ENCODE data around the gene PTGIS.

The PTGIS gene

DNA sequence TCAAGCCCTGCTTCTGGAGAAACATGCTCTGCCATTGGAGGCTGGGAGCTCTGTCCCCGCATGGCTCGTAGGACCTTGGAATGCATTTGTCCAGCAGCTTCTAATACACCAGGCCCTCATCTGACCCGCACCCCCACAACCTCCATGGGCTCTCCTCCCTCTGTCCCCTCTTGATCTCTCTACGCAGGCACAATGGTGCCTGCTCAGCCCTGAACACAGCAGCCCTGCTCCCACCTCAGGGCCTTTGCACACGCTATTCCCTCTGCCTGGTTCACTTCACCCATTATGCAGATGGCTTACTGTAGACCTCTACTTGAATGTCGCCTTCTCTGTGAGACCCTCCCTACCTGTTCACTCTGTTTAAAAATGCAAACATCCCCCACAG lies 27.0 kb upstream of the PTGIS start:
- no peak overlapping the region for H3K4me3 ChIP-seq (ENCODE audit: low read depth, low read length)
- DNase-seq (ENCODE audit: low read depth): no peak
- TF ChIP-seq, protein P1, sequence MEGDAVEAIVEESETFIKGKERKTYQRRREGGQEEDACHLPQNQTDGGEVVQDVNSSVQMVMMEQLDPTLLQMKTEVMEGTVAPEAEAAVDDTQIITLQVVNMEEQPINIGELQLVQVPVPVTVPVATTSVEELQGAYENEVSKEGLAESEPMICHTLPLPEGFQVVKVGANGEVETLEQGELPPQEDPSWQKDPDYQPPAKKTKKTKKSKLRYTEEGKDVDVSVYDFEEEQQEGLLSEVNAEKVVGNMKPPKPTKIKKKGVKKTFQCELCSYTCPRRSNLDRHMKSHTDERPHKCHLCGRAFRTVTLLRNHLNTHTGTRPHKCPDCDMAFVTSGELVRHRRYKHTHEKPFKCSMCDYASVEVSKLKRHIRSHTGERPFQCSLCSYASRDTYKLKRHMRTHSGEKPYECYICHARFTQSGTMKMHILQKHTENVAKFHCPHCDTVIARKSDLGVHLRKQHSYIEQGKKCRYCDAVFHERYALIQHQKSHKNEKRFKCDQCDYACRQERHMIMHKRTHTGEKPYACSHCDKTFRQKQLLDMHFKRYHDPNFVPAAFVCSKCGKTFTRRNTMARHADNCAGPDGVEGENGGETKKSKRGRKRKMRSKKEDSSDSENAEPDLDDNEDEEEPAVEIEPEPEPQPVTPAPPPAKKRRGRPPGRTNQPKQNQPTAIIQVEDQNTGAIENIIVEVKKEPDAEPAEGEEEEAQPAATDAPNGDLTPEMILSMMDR (IDR thresholded peaks at IDR 0.05; ENCODE audit: low read depth, low read length, missing control alignments): no peak
- in situ Hi-C loops (cut with HindIII; ENCODE audit: low sequenced_read_pairs): no loop called here

DNA sequence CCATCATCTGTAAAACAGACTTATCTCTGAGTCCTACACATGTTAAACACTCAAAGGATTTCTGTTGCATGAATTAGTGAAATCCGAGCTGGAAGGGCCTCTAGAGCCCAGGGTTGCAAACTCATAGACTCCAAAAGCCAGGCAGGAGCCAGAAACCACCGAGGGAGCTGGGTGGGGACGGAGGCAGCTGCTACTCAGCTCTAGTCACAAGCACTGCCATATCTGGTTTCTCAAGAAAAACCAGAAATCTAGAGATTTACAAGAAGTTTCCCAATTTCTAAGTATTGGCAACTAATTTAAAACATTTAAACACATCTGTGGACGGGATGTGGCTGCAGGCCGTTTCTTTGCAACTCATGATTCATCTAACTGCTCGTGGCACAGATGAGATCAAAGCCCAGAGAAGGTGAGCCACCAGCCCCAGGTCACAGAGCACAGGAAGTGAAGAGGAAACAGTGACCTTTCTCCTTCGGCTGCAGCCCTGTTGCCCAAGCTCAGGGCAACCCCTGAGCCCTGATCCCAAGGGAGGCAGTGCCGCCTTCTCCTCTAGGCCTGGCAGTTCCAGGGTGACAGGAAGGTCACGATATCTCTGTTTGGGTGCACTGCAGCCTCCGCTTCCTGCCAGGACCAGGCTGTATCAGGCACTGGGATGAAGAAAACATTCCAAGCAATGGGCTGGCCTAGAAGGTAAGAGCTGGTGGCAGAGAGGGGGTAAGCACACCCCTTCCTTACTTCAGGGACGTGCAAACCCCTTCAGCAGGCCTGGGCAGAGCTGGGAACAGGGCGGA lies 26.4 kb upstream of the PTGIS start:
- no peak for DNase-seq (ENCODE audit: low read depth)
- in situ Hi-C loops (cut with HindIII; ENCODE audit: low sequenced_read_pairs): no loop called here
- TF ChIP-seq, protein P1 (IDR thresholded peaks at IDR 0.05; ENCODE audit: low read depth, low read length, missing control alignments): no peak
- no peak overlapping the region for H3K4me3 ChIP-seq (ENCODE audit: low read depth, low read length)

DNA sequence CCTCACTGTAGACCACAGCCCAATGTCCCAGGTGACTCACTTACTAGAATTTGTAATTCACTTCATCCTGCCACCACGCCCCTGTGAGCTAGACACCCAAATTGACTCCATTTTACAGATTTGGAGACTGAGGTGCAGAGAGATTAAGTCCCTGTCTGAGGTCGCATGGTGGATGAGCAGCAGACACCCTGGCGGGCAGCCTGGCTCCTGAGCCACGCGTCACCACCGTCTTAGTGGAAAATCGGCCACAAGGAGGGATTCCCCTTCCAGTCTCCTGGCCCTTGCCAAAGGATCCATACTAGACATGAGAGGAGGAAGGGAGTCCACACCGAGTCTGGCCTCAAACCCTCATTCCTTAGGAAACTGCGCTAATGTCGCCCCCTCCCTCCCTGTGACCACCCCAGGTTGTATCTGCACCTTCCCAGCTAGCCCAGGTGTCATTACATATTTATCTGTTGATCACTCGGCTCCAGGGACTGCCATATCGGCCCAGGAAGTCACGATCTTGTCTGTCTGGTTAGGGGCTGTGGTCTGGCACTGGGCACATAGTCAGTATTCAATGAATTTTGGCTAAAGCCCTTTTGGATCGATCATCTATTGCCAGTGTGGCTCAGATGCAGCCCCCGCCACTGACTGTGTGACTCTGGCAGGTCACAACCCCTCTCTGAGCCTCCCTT lies 25.7 kb upstream of the PTGIS start:
- in situ Hi-C loops (cut with HindIII; ENCODE audit: low sequenced_read_pairs): no loop called here
- no peak for DNase-seq (ENCODE audit: low read depth)
- no peak overlapping the region for H3K4me3 ChIP-seq (ENCODE audit: low read depth, low read length)
- TF ChIP-seq, protein P1 (IDR thresholded peaks at IDR 0.05; ENCODE audit: low read depth, low read length, missing control alignments): no peak

DNA sequence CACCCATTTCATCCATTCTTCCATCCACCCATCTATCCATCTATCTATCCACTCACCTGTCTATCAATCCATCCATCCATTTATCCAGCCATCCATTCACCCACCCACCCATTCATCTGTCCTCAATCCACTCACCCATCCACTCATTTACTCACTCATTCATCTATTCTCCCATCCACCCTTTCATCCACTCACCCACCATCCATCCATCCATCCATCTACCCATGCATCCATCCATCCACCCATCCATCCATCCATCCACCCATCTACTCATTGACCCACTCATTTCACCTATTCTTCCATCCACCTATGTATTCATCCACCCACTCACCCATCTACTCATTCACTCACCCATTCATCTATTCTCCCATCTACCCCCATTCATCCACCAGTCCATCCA lies 24.2 kb upstream of the PTGIS start:
- no peak overlapping the region for H3K4me3 ChIP-seq (ENCODE audit: low read depth, low read length)
- DNase-seq (ENCODE audit: low read depth): no peak
- TF ChIP-seq, protein P1 (IDR thresholded peaks at IDR 0.05; ENCODE audit: low read depth, low read length, missing control alignments): no peak
- in situ Hi-C loops (cut with HindIII; ENCODE audit: low sequenced_read_pairs): no loop called here

DNA sequence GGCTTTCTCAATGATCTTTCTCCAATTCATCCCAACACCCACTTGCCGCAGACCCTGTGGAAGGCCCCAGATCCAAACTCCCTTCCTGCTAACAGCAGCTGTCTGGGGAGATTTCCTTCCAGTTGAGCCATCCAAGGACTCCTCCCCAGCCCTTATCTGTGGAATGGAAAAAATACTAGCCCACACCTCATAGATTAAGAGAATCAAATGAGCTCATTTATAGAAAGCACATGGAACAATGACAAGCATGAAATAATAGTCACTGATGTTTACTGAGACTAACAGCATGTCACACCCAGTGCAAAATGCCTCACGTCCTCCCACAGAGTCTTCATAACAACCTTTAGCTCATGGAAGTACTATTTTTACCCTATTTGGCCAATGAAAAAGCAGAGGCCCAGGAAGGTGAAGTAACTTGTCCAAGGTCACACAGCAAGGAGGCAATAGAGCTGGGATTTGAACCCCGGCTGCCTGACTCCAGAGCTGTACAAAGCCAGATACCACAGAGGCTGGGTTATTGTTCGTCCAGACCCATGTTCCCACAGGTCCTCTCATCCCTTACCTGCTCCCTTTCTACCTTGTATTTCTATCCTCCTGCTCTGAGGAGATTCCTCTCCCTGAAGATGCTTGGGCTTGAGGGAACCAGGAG lies 23.4 kb upstream of the PTGIS start:
- TF ChIP-seq, protein P1 (IDR thresholded peaks at IDR 0.05; ENCODE audit: low read depth, low read length, missing control alignments): no peak
- H3K4me3 ChIP-seq (ENCODE audit: low read depth, low read length): no peak overlapping the region
- DNase-seq (ENCODE audit: low read depth): no peak
- in situ Hi-C loops (cut with HindIII; ENCODE audit: low sequenced_read_pairs): no loop called here

DNA sequence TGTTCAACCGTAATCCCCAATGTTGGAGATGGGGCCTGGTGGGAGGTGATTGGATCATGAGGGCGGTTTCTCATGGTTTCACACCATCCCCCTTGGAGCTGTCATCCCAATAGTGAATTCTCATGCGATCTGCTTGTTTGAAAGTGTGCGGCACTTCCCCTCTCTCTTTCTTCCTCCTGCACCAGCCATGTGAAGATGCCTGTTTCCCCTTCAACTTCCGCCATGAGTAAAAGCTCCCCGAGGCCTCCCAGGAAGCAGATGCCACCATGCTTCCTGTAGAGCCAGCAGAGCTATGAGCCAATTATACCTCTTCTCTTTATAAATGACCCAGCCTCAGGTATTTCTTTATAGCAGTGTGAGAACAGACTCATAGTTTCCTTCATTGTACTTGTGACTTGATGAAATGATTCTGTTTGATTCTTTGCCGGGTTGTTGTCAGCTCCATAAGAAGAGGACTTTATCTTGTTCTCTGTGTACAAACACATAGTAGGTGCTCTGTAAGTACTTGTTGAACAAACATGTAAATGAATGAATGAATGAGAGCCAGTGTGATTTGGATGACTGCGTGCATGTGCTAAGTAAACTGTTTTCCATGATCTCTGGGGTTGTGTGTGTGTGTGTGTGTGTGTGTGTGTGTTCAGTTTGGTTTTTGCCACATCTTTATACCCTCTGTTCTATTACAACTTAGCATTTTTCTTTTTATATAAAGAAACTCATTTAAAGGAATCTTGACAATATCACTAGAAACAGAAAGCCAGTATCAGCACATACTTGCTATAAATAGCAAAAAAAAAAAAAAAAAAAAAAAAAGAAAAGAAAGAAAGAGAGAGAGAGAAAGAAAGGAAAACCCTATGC lies 22.5 kb upstream of the PTGIS start:
- in situ Hi-C loops (cut with HindIII; ENCODE audit: low sequenced_read_pairs): no loop called here
- H3K4me3 ChIP-seq (ENCODE audit: low read depth, low read length): no peak overlapping the region
- no peak for DNase-seq (ENCODE audit: low read depth)
- TF ChIP-seq, protein P1 (IDR thresholded peaks at IDR 0.05; ENCODE audit: low read depth, low read length, missing control alignments): no peak

Measured in astrocyte of the cerebellum (primary cell).